ENCODE results near the gene TNRC6A.

TNRC6A gene
- total RNA-seq: 97.2 to 262 (median 137) reads per million in 9 experiments

DNA sequence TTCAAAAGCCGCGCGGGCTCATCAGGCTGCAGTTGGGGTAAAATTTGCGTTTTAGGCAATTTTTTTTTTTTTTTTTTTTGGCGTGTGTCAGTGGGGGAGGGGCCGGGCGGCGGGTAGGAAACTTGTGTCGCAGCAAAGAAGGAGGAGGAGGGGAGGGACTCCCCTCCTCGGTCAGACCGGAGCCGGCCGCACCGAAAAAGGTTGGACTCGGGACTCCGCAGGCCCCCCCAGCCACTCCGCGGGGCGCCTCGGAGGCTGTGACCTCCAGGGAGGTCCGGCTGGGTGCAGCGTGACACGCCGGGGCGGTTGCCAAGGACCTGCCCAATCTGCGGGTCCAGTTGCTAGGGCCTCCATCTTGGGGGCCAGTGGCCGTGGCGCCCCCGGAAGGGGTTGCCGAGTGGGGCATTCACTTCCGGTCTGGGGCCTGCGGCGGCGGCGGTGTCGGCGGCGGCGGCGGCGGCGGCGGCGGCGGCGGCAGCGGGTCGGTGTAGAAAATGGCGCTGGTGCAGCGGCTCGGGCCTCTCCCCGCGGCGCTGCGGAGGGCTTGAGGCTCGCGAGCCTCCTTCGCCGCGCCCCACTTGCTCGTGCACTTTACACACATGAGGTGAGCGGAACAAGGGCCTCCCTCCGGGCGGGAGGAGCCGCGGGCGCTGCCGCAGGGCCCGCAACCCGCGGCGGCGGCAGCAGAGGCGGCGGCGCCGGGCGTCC lies at the start of gene TNRC6A:
Gene TNRC6A (plus strand): TSS at position 409 of the 708 bp plus-strand sequence. CDS start 191 bp downstream, at position 600.
- ATAC-seq (replicated peaks) (peak; percentile 75), DNase-seq (peak; percentile 73 to 77 (median 73))
- peak within 1 kb of the TSS; percentile 99 to 100 for H3K4me3 Mint-ChIP-seq
- peak within 1 kb of the TSS; percentile 98 for H3K27ac Mint-ChIP-seq
- H3K27me3 Mint-ChIP-seq: no peaks in the 10 kb centered on the region
- H3K4me1 Mint-ChIP-seq (ENCODE audit: low read depth in 2 of 2): peaks cover 28 to 44% of the 10 kb centered on the region in 2 donors
- no peaks in the 10 kb centered on the region for H3K9me3 Mint-ChIP-seq
- H3K36me3 Mint-ChIP-seq (ENCODE audit: insufficient read depth): peaks cover 33% of the 10 kb centered on the region

DNA sequence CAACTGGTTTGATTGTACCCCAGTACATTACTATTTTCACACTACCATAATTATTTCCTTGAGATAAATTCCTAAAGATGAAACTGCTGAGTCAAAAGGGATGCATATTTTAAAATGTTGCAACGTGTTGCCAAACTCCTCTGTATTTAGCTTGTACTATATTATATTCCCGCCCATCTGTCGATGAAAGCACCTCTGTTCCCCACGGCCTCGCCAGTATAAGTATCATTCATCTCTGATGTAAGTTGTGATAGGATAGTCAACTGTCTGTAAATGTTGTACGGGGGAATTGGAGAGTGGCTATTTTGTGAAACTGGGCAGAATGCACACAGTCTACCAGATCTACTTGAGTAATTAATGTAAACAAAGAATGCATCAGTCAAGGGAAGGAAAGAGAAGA lies 47.7 kb upstream of the TNRC6A start:
- Mint-ChIP-seq H3K4me1 (ENCODE audit: low read depth in 2 of 2) (no peaks in the 10 kb centered on the region), H3K36me3 (ENCODE audit: insufficient read depth) (no peaks in the 10 kb centered on the region), H3K4me3 (no peak overlapping the region), H3K9me3 (no peaks in the 10 kb centered on the region), H3K27ac (no peak overlapping the region), H3K27me3 (peaks cover 10 to 45% of the 10 kb centered on the region in 2 donors)
- DNase-seq (no peak), ATAC-seq (replicated peaks) (no peak)

DNA sequence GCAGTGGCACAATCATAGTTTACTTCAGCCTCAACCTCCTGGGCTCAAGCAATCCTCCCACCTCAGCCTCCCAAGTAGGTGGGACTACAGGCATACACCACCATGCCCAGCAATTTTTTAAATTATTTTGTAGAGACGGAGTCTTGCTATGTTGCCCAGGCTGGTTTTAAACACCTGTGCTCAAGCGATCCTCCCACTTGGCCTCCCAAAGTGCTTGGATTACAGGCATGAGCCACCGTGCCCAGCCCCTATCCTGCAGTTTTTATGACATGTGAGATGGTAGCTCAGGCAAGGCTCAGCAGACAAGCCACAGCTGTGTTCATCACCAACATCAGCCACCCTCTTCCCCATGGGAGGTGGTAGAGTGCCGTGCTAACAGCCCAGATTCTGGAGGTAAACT lies 46.2 kb upstream of the TNRC6A start:
- ATAC-seq (replicated peaks) (no peak), DNase-seq (no peak)
- Mint-ChIP-seq H3K4me3 (no peak overlapping the region), H3K4me1 (ENCODE audit: low read depth in 2 of 2) (no peaks in the 10 kb centered on the region), H3K27me3 (peaks cover 0 to 39% of the 10 kb centered on the region in 2 donors), H3K27ac (no peak overlapping the region), H3K9me3 (no peaks in the 10 kb centered on the region), H3K36me3 (ENCODE audit: insufficient read depth) (no peaks in the 10 kb centered on the region)

DNA sequence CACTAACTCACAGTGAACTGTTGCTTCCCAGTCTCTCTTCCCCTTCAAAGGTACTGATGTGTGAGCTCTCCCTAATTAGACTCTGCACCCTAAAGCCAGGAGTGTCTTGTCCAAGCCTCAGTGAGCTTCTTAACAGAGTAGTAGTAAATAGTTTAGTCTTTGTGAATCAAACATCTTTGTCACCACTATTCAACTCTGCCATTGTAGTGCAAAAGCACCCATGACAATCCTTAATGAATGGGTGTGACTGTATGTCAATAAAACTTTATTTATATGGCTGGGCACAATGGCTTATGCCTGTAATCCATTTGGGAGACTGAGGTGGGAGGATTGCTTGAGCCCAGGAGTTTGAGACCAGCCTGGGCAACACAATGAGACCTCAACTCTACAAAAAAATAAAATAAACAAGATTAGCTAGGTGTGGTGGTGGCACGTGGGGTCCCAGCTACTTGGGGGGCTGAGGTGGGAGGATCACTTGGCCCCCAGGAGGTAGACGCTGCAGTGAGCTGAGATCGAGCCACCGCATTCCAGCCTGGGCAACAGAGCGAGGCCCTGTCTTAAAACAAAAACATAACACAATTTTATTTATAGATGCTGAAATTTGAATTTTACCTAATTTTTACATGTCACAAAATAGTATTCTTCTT lies 45.5 kb upstream of the TNRC6A start:
- no peak for DNase-seq
- Mint-ChIP-seq H3K36me3 (ENCODE audit: insufficient read depth) (no peaks in the 10 kb centered on the region), H3K9me3 (no peaks in the 10 kb centered on the region), H3K4me3 (no peak overlapping the region), H3K27ac (no peak overlapping the region), H3K27me3 (peaks cover 4 to 43% of the 10 kb centered on the region in 2 donors), H3K4me1 (ENCODE audit: low read depth in 2 of 2) (no peaks in the 10 kb centered on the region)
- no peak for ATAC-seq (replicated peaks)

DNA sequence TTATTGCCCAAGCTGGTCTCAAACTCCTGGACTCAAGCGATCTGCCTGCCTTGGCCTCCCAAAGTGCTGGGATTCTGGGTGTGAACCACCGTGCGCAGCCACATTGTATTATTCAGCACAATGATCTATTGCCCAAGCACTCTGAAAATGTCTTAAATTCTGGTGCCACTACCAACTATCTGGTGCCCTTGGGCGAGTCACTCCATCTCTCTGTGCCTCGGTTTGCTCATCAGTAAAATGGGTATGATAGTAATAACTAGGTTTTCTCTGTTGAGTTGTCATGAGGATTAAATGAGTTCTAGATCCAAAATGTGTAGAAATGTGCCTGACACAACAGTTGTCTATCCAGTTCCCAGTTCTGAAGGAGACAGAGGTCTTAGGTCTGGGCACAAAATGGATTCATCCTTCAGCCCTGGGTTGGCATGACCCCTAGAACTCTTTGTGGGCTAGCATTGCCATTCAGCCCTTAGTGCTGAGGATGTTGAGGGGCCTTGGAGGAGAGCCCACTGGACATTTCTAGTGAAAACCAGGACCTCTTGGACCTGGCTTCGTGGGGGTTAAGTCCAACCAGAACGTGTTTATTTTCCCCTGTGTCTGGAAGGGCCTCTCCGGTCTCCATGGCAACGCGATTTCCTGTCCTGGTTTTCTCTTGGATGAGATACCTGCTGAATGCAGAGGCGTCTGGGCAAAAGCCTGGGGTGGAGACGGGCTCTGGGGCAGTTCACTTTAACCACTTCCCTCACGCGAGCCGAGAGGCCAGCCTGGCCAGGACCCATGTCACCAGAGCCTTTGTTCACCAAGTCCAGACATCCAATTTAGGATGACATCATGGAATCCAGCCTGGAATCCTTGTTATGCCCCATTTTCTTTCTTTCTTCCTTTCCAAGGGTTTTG lies 43.7 kb upstream of the TNRC6A start:
- Mint-ChIP-seq H3K27me3 (peaks cover 8 to 48% of the 10 kb centered on the region in 2 donors), H3K27ac (no peak overlapping the region), H3K9me3 (no peaks in the 10 kb centered on the region), H3K36me3 (ENCODE audit: insufficient read depth) (no peaks in the 10 kb centered on the region), H3K4me1 (ENCODE audit: low read depth in 2 of 2) (no peaks in the 10 kb centered on the region), H3K4me3 (no peak overlapping the region)
- DNase-seq: no peak
- no peak for ATAC-seq (replicated peaks)

DNA sequence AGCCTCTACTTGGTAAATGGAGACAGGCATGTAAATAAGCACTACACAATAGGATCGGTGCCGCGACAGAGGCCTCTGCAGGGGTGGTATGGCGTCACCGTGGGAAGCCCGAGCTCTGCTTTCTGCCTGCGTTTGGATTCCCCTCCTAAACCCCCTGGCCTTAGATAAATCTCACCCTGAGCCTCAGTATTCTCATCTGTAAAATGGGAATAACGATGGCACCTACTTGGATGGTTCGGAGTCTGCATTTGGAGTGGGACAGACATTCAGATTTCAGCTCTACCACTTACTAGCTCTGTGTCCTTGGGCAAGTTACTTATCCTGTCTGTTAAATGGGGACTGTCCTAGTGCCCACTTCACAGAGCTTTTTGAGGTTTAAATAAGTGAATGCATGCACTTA lies 42.8 kb upstream of the TNRC6A start:
- H3K27ac Mint-ChIP-seq: no peak overlapping the region
- H3K36me3 Mint-ChIP-seq (ENCODE audit: insufficient read depth): no peaks in the 10 kb centered on the region
- peaks cover 8 to 51% of the 10 kb centered on the region in 2 donors for H3K27me3 Mint-ChIP-seq
- H3K9me3 Mint-ChIP-seq: no peaks in the 10 kb centered on the region
- no peak for DNase-seq
- no peak overlapping the region for H3K4me3 Mint-ChIP-seq
- H3K4me1 Mint-ChIP-seq (ENCODE audit: low read depth in 2 of 2): no peaks in the 10 kb centered on the region
- ATAC-seq (replicated peaks): no peak

DNA sequence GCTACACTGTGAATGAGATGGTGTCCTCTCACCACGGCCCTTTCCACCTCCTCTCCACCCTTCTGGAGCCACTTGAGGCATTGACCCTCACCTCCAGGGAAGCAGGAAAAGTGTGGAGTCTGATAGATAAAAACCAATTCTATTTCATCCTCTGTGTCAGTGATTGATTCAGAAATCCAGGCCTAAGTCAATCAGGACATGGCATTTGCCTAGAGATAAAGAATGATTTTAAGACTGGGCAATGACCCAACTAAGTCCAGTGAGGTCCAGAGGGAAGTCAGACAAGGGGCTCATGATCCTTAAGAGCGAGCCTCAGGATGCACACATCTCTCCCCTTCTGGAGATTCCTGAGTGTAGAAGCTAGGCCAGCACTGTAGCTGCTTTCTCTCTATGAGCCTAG lies 41.1 kb upstream of the TNRC6A start:
- no peak for DNase-seq
- no peaks in the 10 kb centered on the region for H3K36me3 Mint-ChIP-seq (ENCODE audit: insufficient read depth)
- no peak overlapping the region for H3K4me3 Mint-ChIP-seq
- no peaks in the 10 kb centered on the region for H3K4me1 Mint-ChIP-seq (ENCODE audit: low read depth in 2 of 2)
- no peak for ATAC-seq (replicated peaks)
- H3K27ac Mint-ChIP-seq: no peak overlapping the region
- peaks cover 8 to 45% of the 10 kb centered on the region in 2 donors for H3K27me3 Mint-ChIP-seq
- H3K9me3 Mint-ChIP-seq: no peaks in the 10 kb centered on the region

DNA sequence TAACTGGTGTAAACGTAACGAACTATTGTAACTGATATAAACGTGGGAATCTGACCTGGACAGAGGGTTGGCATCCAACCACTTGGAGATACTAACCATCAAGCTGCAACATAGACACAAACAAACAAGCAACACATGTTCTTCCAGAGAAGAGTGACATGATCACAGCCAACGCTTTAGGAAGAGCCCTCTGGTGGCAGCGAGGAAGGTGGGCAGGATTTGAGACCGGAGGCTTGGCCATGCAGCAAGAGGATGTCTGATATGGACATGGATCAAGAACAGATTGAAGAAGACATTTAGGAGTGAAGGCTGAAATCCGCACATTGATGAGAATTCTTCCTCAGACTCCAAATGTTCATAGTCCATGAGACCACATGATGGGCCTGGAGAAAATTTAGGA lies 40.3 kb upstream of the TNRC6A start:
- H3K4me1 Mint-ChIP-seq (ENCODE audit: low read depth in 2 of 2): no peaks in the 10 kb centered on the region
- no peak for ATAC-seq (replicated peaks)
- H3K36me3 Mint-ChIP-seq (ENCODE audit: insufficient read depth): no peaks in the 10 kb centered on the region
- no peak overlapping the region for H3K27ac Mint-ChIP-seq
- H3K27me3 Mint-ChIP-seq: peaks cover 8 to 45% of the 10 kb centered on the region in 2 donors
- no peak for DNase-seq
- no peaks in the 10 kb centered on the region for H3K9me3 Mint-ChIP-seq
- H3K4me3 Mint-ChIP-seq: no peak overlapping the region

DNA sequence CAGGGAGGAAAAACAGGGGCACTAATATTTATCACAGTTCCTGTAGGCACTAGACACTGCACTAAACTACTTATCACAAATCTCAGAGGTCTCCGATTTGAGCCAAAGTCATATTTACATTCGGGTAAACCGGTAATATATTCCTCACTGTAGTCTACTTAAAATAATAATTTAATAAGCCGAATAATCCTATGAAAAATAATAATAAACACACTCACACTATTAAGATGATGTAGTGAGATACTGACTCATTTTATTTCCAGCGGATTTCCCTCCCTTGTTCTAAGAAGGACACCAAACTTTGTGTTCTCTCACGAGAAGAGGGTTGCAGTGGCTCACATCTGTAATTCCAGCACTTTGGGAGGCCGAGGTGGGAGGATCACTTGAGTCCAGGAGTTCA lies 36.6 kb upstream of the TNRC6A start:
- no peak for DNase-seq
- no peak overlapping the region for H3K27ac Mint-ChIP-seq
- H3K9me3 Mint-ChIP-seq: no peaks in the 10 kb centered on the region
- ATAC-seq (replicated peaks): no peak
- peaks cover 13 to 15% of the 10 kb centered on the region in 2 donors for H3K27me3 Mint-ChIP-seq
- no peaks in the 10 kb centered on the region for H3K4me1 Mint-ChIP-seq (ENCODE audit: low read depth in 2 of 2)
- no peak overlapping the region for H3K4me3 Mint-ChIP-seq
- H3K36me3 Mint-ChIP-seq (ENCODE audit: insufficient read depth): no peaks in the 10 kb centered on the region

DNA sequence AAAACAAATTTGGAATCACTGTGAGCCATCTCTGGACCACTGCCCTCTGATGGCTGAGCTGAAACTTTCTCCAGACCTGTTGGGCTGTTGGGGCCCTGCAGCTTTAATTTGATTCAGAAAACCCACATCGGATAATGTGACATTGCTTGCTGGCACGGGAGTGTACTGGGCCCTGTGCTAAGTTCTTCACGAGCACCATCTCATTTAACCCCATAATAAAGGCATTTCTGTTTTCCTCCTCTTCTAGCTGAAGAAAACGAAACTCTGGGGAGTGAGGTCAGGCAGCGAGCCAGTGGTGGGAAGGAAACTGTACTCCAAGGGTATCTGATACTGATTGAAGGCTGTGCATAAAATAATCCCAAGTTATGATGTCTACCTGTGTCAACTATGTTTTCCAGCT lies 34.5 kb upstream of the TNRC6A start:
- H3K4me1 Mint-ChIP-seq (ENCODE audit: low read depth in 2 of 2): no peaks in the 10 kb centered on the region
- no peak overlapping the region for H3K27ac Mint-ChIP-seq
- peaks cover 5 to 16% of the 10 kb centered on the region in 2 donors for H3K27me3 Mint-ChIP-seq
- ATAC-seq (replicated peaks) (no peak), DNase-seq (no peak)
- H3K9me3 Mint-ChIP-seq: no peaks in the 10 kb centered on the region
- no peak overlapping the region for H3K4me3 Mint-ChIP-seq
- H3K36me3 Mint-ChIP-seq (ENCODE audit: insufficient read depth): no peaks in the 10 kb centered on the region

DNA sequence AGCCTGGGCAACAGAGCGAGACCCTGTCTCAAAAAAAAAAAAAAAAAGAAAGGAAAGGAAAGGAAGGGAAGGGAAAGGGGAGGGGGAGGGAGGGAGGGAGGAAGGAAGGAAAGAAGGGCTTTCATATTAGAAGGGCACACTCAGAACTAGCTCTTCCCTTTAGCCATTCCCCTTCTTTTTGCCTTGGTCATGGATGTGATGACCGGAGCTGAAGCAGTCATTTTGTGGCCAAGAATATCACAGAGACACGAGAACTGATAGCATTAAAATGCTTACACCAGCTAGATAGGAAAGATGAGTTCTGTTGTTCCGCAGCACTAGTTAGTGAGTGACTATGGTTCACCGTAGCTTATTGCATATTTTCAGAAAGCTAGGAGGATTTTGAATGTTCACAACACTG lies 32.8 kb upstream of the TNRC6A start:
- no peak for ATAC-seq (replicated peaks)
- Mint-ChIP-seq H3K9me3 (no peaks in the 10 kb centered on the region), H3K4me1 (ENCODE audit: low read depth in 2 of 2) (no peaks in the 10 kb centered on the region), H3K36me3 (ENCODE audit: insufficient read depth) (no peaks in the 10 kb centered on the region), H3K27me3 (peaks cover 7 to 14% of the 10 kb centered on the region in 2 donors), H3K4me3 (no peak overlapping the region), H3K27ac (no peak overlapping the region)
- DNase-seq: no peak

DNA sequence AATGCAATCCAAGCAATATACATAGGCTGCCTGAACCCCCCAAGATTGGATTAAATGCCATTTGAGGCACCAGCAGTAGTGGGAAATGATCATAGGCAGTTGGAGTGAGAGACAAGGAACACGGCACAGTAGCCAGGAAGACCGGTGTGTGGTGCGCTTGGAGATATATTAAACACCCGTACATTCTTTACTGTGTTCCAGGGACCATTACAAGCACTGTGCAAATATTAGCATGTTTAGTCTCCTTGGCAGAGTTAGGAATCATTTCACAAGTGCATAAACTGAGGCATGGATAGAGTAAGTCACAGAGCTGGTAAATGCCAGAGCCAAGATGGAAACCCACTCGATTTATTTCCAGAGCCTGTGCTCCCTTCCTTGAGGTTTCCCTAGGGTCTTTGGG lies 31.1 kb upstream of the TNRC6A start:
- Mint-ChIP-seq H3K27ac (no peak overlapping the region), H3K27me3 (peaks cover 8 to 23% of the 10 kb centered on the region in 2 donors), H3K4me1 (ENCODE audit: low read depth in 2 of 2) (no peaks in the 10 kb centered on the region)

DNA sequence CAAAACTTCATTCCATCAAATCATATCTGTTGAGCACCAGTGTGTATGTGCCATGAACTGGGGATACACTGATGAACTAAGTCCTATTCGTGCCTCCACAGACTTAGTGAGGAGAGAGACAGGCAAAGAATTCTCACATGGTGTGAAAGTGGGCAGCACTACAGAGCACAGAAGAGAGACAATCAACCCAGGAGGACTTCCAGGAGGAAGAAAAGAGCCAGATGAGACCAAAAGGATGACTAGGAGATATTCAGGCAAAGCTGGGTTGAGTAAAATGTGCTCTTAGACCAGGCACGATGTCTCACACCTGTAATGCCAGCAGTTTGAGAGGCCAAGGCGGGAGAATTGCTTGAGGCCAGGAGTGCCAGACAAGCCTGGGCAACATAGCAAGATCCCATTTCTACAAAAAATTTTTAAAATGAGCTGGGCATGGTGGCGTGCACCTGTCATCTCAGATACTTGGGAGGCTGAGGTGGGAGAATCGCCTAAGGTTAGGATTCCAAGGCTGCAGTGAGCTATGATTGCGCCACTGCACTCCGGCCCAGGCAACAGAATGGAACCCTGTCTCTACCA lies 30.2 kb upstream of the TNRC6A start:
- H3K27me3 Mint-ChIP-seq: peaks cover 8 to 23% of the 10 kb centered on the region in 2 donors
- ATAC-seq (replicated peaks): no peak
- no peak overlapping the region for H3K27ac Mint-ChIP-seq
- H3K9me3 Mint-ChIP-seq: no peaks in the 10 kb centered on the region
- H3K4me3 Mint-ChIP-seq: no peak overlapping the region
- DNase-seq: no peak
- H3K4me1 Mint-ChIP-seq (ENCODE audit: low read depth in 2 of 2): no peaks in the 10 kb centered on the region
- no peaks in the 10 kb centered on the region for H3K36me3 Mint-ChIP-seq (ENCODE audit: insufficient read depth)

More for the DNA sequence above, 31.1 kb upstream of the TNRC6A start:
- DNase-seq (no peak), ATAC-seq (replicated peaks) (no peak)
- H3K36me3 Mint-ChIP-seq (ENCODE audit: insufficient read depth): no peaks in the 10 kb centered on the region
- no peak overlapping the region for H3K4me3 Mint-ChIP-seq
- H3K9me3 Mint-ChIP-seq: no peaks in the 10 kb centered on the region
